GM19193 (cell line): ENCODE data around the gene MRPS15.

Source experiments
- POLR2A ChIP-seq: IDR thresholded peaks from 4 replicates; pipeline ENCODE4 v1.6.1; 2011; ENCODE audit not compliant: insufficient read depth, insufficient read length; ENCODE audit errors: extremely low read depth

The MRPS15 gene

DNA sequence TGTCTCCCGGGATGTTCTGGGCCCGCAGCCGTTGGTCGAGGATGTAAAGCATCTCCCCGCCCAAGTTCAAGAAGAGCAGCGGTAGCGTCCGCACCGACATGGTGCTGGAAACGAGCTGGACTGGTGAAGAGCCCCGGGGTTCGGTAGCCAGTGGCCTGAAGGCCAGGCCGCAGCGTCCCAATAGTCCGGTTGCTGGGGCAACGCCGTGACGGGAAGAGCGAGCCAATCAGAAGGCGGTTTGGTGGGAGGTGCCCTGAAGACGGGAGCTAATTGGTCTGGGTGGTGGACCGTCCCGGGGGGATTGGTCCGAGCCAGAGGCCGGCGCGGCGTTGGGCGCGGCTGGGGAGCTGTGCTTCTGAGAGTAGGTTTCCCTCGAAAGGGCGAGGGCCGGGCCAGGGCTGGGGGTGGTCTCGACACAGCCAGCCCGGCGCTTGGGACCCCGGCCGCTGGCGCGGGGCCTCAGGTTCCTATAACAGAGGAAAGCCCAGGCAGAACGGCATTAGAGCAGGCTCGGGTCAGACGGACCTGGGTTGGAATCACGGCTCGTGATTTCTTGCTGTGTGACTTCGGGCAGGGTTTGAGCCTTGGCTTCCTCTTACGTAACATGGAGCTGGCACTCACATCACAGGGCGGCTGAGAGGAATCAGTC, 13.8 kb downstream of the MRPS15 start, which contains the start of gene OSCP1:
OSCP1 (minus strand) TSS at position 182 of the 649 bp plus-strand sequence; CDS start at position 100, 82 bp downstream.
- TF ChIP-seq POLR2A, result peak; percentile 89

GRCh38 chr1:36448530-36449056, 15.6 kb downstream of the MRPS15 start:
- TF ChIP-seq POLR2A, result no peak

GRCh38 chr1:36447450-36447849, 16.7 kb downstream of the MRPS15 start:
- TF ChIP-seq POLR2A, result no peak

- TF ChIP-seq POLR2A, result no peak
Measured at GRCh38 chr1:36446746-36447145, 17.4 kb downstream of the MRPS15 start.

DNA sequence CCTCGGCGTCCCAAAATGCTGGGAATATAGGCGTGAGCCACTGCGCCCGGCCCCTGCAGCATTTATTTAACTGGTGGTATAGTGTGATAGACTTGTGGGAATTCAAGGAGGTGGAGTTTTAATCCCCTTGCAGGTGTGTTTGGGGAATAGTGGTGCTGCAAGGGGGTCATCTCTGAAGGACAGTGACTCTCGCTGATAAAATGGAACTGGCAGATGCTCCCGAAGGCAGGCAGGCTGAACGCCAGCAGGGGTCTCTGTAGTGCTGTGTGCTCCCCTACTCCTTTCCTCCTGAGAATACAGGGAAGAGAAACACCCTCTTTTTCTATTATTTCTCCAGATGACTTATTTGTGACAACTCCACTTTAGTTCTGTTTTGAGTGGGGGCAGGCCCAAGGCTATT, 17.9 kb downstream of the MRPS15 start:
- TF ChIP-seq POLR2A, result no peak

DNA sequence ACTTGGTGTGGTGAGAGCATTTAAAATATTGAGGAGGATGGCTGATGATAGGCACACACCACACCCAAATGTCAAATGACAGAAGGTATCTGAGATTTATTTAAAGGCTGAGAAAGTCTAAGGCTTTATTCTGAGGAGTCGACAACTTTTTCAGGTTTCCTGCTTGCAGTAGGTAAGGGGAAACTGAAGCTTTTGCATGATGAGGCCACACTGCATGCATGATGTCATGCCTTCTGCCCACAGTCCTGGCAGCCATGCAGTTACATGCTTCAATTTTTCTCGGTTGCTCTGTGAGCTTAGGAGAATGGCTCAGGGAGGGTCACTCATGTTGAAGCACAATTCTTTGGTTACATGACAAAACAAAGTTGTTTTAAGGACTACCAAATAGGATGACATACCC, 20.9 kb downstream of the MRPS15 start:
- no peak for TF ChIP-seq POLR2A

DNA sequence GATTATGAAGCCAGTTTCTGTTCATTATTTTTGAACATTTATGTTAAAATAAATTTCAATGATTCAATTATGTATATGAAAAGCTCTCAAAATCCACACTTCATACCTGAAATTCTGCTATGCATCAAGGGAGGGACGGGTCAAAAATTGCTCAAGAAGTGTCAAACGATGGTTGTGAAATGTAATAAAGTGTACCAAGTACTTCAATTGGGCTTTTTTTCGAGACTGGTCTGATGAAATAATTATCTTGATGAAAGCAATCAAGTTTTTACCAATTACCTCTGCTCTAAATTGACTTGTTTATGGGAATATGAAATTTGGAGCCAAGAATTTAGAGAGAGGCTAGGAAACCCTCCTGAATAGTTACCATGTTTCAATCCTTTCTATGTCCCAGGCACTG, 21.8 kb downstream of the MRPS15 start:
- TF ChIP-seq POLR2A, result no peak

- no peak for TF ChIP-seq POLR2A
Measured at GRCh38 chr1:36440646-36441045, 23.5 kb downstream of the MRPS15 start.

GRCh38 chr1:36440044-36440443, 24.1 kb downstream of the MRPS15 start:
- no peak for TF ChIP-seq POLR2A

DNA sequence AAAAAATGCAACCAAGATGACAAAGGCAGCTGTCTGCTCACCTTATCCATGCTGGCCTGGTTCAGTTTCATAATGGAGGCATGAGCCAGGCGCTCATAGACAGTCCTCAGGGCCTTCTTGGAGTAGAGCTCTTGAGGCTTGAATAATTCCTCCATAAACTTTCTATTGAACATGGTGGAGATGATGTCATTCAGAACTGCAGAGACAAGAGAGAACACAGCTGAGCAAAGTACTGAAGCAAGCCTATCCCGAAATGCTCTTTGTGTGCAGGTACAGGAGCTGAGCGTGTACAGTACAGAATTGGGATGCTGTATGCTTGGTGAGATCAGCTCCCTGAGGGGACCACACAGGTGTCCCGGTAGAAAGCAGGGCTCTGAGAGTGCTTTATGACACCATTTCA, 25.5 kb downstream of the MRPS15 start:
- no peak for TF ChIP-seq POLR2A

DNA sequence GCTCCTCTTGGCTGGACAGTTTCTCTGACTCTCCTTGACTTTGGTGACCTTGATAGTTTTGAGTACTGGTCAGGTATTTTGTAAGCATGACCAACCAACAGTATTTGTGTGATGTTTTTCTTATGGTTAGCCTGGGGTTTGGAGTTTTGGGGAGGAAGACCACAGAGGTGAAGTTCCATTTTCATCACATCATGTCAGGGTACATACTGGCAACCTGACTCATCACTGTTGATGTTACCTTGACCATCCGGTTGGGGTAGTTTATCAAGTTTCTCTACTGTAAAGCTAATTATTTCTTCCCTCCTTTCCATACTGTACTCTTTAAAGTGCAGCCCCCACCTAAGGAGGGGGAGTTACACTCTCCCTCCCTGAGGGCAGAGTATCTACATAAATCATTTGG, 27.4 kb downstream of the MRPS15 start:
- TF ChIP-seq POLR2A, result no peak

GRCh38 chr1:36433102-36433501, 31.1 kb downstream of the MRPS15 start:
- no peak for TF ChIP-seq POLR2A

- no peak for TF ChIP-seq POLR2A
Measured at GRCh38 chr1:36432616-36433015, 31.6 kb downstream of the MRPS15 start.

DNA sequence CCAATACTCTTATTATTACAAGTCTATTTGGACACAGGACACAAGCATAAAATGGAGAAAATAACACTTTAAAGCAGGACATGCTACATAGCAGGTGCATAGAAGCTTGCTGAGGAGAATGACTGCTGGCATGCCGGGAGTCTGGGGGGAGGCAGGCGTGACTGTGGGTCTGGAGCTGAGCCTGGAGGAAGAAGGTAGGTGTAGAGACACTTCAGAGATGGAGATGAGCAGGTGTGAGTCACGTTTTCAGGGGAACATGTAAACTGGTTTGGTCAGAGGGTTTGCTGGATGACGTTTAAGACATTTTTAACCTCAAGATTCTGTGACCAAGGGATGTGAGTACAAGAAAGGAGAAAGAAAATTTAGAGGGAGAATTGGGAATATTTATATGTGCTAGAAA, 38.4 kb downstream of the MRPS15 start:
- TF ChIP-seq POLR2A, result no peak

GRCh38 chr1:36421649-36422048, 42.5 kb downstream of the MRPS15 start:
- TF ChIP-seq POLR2A, result no peak

GRCh38 chr1:36420836-36421317, 43.3 kb downstream of the MRPS15 start:
- no peak for TF ChIP-seq POLR2A
